NCI-H748 treated with DMSO at 0.1 percent for 48 hours (cell line): ENCODE measurements around the gene ALPI.
"Not testable (repeated sequence)": the region's sequence is repeated elsewhere in the genome, so short reads cannot be mapped to it uniquely, and the experiment has no call there.

Experiments used
- DNase-seq: peaks from one replicate; lab custom pipeline; 2025; lab: John Stamatoyannopoulos, UW

Gene ALPI

GRCh38 chr2:232455426-232456255, at the start of gene ALPI:
ALPI (plus strand) TSS chr2:232456153; CDS start chr2:232456200, 47 bp downstream.
- DNase-seq = no peak

GRCh38 chr2:232406556-232407310, 49.2 kb upstream of the ALPI start, which contains the start of gene ALPG:
ALPG (plus strand) TSS chr2:232406844; CDS start chr2:232406895, 51 bp downstream.
- DNase-seq = no peak

- not testable (repeated sequence) for DNase-seq
These were observed 48.4 kb upstream of the ALPI start for GRCh38 chr2:232407428-232408150.

GRCh38 chr2:232408269-232408668, 47.7 kb upstream of the ALPI start:
- DNase-seq = not testable (repeated sequence)

GRCh38 chr2:232409617-232410016, 46.3 kb upstream of the ALPI start:
- DNase-seq = not testable (repeated sequence)

GRCh38 chr2:232410238-232410900, 45.6 kb upstream of the ALPI start:
- DNase-seq = no peak

GRCh38 chr2:232411901-232412629, 43.9 kb upstream of the ALPI start:
- DNase-seq = no peak

GRCh38 chr2:232412986-232413385, 43.0 kb upstream of the ALPI start:
- no peak for DNase-seq

- no peak for DNase-seq
These were observed 40.7 kb upstream of the ALPI start for GRCh38 chr2:232415138-232415690.

GRCh38 chr2:232415736-232416520, 40.0 kb upstream of the ALPI start:
- DNase-seq = no peak

- no peak for DNase-seq
These were observed 39.2 kb upstream of the ALPI start for GRCh38 chr2:232416521-232417470.

- no peak for DNase-seq
These were observed 38.5 kb upstream of the ALPI start for GRCh38 chr2:232417489-232417888.

- DNase-seq = no peak
These were observed 37.9 kb upstream of the ALPI start for GRCh38 chr2:232418056-232418455.

- peak; percentile 35 for DNase-seq
These were observed 37.3 kb upstream of the ALPI start for GRCh38 chr2:232418466-232419244.

GRCh38 chr2:232419245-232420072, 36.5 kb upstream of the ALPI start:
- no peak for DNase-seq

GRCh38 chr2:232420073-232420454, 35.9 kb upstream of the ALPI start:
- DNase-seq = no peak
